Measurements from ENCODE around the gene RNF4. TPM values are rescaled to one million over a fixed set of nuclear protein-coding genes. Genes with fewer than 3 reads are reported as not detected.

The RNF4 gene
- total RNA-seq, 2 experiments from 2014 or later: 65.0 to 76.5 TPM

DNA sequence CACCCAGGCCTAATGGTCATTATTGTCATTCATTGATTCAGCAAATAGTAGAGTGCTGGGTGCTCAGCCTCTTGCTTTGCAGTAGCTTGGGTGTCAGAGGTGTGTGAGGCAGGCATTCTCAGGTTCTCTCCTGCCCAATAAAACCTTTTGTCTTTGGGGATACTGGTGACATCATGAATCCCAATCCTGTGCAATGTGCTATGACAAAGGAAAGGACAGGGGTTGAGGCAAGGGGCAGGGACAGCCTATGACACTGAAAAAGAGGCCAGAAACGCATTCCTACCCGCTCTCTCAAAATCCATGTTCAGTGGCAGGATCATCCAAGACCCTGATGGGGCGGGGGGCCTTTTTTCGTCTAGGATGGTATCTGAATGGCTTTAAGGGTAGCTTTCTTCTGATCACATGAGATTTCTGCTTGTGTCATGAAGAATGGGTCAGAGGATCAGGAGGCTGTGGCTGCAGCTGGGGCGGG is 66.0 kb downstream of the RNF4 start:
- Histone ChIP-seq H2AFZ (ENCODE audit: low read length) (peak overlapping the region; percentile 91; the same call in 1 of the 2 replicates), H3K9me3 (ENCODE audit: low read length) (no peaks in the 10 kb centered on the region), H4K20me1 (ENCODE audit: insufficient read depth, low read length) (peaks cover 6% of the 10 kb centered on the region; the same call in 1 of the 2 replicates), H3K4me1 (ENCODE audit: insufficient read depth, low read length, poor library complexity, severe bottlenecking) (peaks cover 15% of the 10 kb centered on the region), H3K4me3 (ENCODE audit: low read depth, low read length, poor library complexity, severe bottlenecking) (peak overlapping the region; percentile 93), H3K27ac (ENCODE audit: low read depth, low read length, poor library complexity, severe bottlenecking) (peak overlapping the region; percentile 68), H3K79me2 (ENCODE audit: insufficient read depth, low read depth, low read length) (peaks cover 30% of the 10 kb centered on the region), H3K4me2 (ENCODE audit: low read length) (peak overlapping the region; percentile 75), H3K9me2 (ENCODE audit: insufficient read depth, low read length) (no peaks in the 10 kb centered on the region), H3K36me3 (ENCODE audit: insufficient read depth, low read length) (peaks cover 11% of the 10 kb centered on the region; the same call in 1 of the 2 replicates)
- POLR2A ChIA-PET: interaction anchor here (2.0 kb wide), 1 partner anchor 67 kb away, joined by 11 read pairs; the partner anchor contains the start of gene RNF4
- no peak for DNase-seq (ENCODE audit: low spot score)
- BruUV-seq (replicated peaks): no TSS peak
- CTCF ChIA-PET (ENCODE audit: unreplicated experiment): no interaction called here
- intact Hi-C loops (cut with micrococcal nuclease; ENCODE audit: unreplicated experiment): loop anchor here (1.0 kb wide), 1 partner anchor 94 kb away; no protein-coding TSS in a partner anchor
- TF ChIP-seq, protein P1, sequence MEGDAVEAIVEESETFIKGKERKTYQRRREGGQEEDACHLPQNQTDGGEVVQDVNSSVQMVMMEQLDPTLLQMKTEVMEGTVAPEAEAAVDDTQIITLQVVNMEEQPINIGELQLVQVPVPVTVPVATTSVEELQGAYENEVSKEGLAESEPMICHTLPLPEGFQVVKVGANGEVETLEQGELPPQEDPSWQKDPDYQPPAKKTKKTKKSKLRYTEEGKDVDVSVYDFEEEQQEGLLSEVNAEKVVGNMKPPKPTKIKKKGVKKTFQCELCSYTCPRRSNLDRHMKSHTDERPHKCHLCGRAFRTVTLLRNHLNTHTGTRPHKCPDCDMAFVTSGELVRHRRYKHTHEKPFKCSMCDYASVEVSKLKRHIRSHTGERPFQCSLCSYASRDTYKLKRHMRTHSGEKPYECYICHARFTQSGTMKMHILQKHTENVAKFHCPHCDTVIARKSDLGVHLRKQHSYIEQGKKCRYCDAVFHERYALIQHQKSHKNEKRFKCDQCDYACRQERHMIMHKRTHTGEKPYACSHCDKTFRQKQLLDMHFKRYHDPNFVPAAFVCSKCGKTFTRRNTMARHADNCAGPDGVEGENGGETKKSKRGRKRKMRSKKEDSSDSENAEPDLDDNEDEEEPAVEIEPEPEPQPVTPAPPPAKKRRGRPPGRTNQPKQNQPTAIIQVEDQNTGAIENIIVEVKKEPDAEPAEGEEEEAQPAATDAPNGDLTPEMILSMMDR (conservative IDR thresholded peaks at IDR 0.05; ENCODE audit: low read length): no peak
- TF ChIP-seq EZH2phosphoT487 (IDR thresholded peaks at IDR 0.05; ENCODE audit: borderline replicate concordance, low read depth, low read length): no peak

DNA sequence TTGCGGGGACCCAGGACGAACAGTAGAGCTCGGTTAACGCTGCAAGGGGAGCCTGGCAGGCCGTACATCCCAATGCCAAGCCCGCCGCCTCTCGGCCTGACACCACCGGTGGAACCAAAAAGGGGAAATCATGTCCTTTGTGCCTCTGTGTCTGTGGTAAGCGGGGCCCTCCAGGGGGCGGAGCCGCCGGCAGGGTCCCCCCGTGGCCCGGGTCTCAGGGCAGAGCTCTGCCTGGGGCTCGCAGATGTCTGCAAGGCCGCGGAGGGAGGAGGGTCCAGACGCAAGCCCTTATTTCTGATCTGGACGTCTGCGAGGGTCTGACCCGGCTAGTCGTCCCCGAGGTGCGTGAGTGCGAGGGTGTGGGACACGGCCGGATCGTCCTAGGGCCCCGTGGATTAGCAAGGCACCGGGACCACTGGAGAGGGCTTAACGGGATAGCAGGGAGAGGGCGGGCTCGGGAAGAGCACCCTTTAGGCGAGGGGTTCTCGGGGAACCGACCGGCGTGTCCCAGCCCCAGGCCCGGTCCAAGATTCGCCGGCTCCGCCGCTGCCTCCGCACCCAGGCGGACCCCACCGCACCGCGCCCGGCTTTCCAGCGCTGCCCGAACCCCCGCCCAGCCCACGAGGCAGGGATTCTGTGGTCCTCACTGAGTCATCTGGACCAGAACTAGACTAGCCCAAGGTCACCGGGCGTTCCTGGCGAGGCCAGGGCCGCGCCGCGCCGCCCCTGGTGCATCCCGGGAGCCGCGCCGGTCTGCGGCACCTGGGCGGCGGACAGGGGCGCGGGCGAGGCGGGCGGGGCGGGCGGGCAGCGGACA is 66.7 kb downstream of the RNF4 start:
- Histone ChIP-seq H3K4me1 (ENCODE audit: insufficient read depth, low read length, poor library complexity, severe bottlenecking) (peaks cover 15% of the 10 kb centered on the region), H3K27ac (ENCODE audit: low read depth, low read length, poor library complexity, severe bottlenecking) (peak overlapping the region; percentile 68), H3K9me2 (ENCODE audit: insufficient read depth, low read length) (no peaks in the 10 kb centered on the region), H3K4me3 (ENCODE audit: low read depth, low read length, poor library complexity, severe bottlenecking) (peak overlapping the region; percentile 93), H3K36me3 (ENCODE audit: insufficient read depth, low read length) (peaks cover 11% of the 10 kb centered on the region; the same call in 1 of the 2 replicates), H3K4me2 (ENCODE audit: low read length) (peak overlapping the region; percentile 75), H4K20me1 (ENCODE audit: insufficient read depth, low read length) (peaks cover 6% of the 10 kb centered on the region; the same call in 1 of the 2 replicates), H3K79me2 (ENCODE audit: insufficient read depth, low read depth, low read length) (peaks cover 35% of the 10 kb centered on the region), H2AFZ (ENCODE audit: low read length) (peak overlapping the region; percentile 91), H3K9me3 (ENCODE audit: low read length) (no peaks in the 10 kb centered on the region)
- POLR2A ChIA-PET: interaction anchor here (0.6 to 2.0 kb wide), 4 partner anchors 14 to 67 kb away, joined by 3 to 11 read pairs (median 4); partner anchors contain the start of gene RNF4
- CTCF ChIA-PET (ENCODE audit: unreplicated experiment): interaction anchor here (0.6 to 1.0 kb wide), 2 partner anchors 68 to 220 kb away, joined by 3 read pairs; no protein-coding TSS in a partner anchor
- DNase-seq (ENCODE audit: low spot score): peak; percentile 84
- TSS peak; percentile 69 for BruUV-seq (replicated peaks)
- TF ChIP-seq EZH2phosphoT487 (IDR thresholded peaks at IDR 0.05; ENCODE audit: borderline replicate concordance, low read depth, low read length): no peak
- TF ChIP-seq, protein P1 (conservative IDR thresholded peaks at IDR 0.05; ENCODE audit: low read length): peak; percentile 67
- intact Hi-C loops (cut with micrococcal nuclease; ENCODE audit: unreplicated experiment): loop anchor here (1.0 to 2.0 kb wide), 5 partner anchors 67 to 419 kb away; partner anchors contain the start of genes HAUS3 and POLN

Data from OCI-LY7 (cell line).